HUES64 (cell line): ENCODE results near the gene ANO10. TPM values are rescaled to one million over a fixed set of nuclear protein-coding genes. Genes with fewer than 3 reads are reported as not detected.
"Not testable (repeated sequence)": the region's sequence is repeated elsewhere in the genome, so short reads cannot be mapped to it uniquely, and the experiment has no call there.

Experiments used
- H3K27ac ChIP-seq: 2 replicates; pipeline ENCODE4 v1.7.0; 2013; ENCODE audit warnings: low read depth, low read length, inconsistent platforms
- H3K27me3 ChIP-seq: 2 replicates; pipeline ENCODE4 v1.6.1; 2013; ENCODE audit warnings: mild to moderate bottlenecking, low read length; ENCODE audit not compliant: insufficient read depth
- H3K36me3 ChIP-seq: 2 replicates; pipeline ENCODE4 v1.6.1; 2013; ENCODE audit warnings: mild to moderate bottlenecking, low read length; ENCODE audit not compliant: insufficient read depth
- H3K4me1 ChIP-seq: 2 replicates; pipeline ENCODE4 v1.6.1; 2013; ENCODE audit warnings: mild to moderate bottlenecking, low read length, moderate library complexity; ENCODE audit not compliant: insufficient read depth
- H3K4me3 ChIP-seq: 2 replicates; pipeline ENCODE4 v1.5.1; 2013; ENCODE audit warnings: mild to moderate bottlenecking, low read length, moderate library complexity
- H3K9ac ChIP-seq: 2 replicates; pipeline ENCODE4 v1.6.1; 2013; ENCODE audit warnings: mild to moderate bottlenecking, low read depth, low read length
- H3K9me3 ChIP-seq: 2 replicates; pipeline ENCODE4 v1.6.1; 2013; ENCODE audit warnings: low read depth, low read length; ENCODE audit not compliant: insufficient read depth
- whole genome bisulfite sequencing: fragments of 150-250, 120-280 bp; methylation state at CpG from one replicate; pipeline ENCODE4 v1.1.7; 2013; ENCODE audit warnings: missing lambda C conversion rate; 5-methylcytosine and 5-hydroxymethylcytosine counted together
- polyA plus RNA-seq, 2 experiments: library from polyadenylated mRNA; stranded (reverse); fragments of 50-300 nt; gene quantifications; one replicate each; pipeline ENCODE4 v1.2.3, GENCODE V29; 2013

The ANO10 gene, protein sequence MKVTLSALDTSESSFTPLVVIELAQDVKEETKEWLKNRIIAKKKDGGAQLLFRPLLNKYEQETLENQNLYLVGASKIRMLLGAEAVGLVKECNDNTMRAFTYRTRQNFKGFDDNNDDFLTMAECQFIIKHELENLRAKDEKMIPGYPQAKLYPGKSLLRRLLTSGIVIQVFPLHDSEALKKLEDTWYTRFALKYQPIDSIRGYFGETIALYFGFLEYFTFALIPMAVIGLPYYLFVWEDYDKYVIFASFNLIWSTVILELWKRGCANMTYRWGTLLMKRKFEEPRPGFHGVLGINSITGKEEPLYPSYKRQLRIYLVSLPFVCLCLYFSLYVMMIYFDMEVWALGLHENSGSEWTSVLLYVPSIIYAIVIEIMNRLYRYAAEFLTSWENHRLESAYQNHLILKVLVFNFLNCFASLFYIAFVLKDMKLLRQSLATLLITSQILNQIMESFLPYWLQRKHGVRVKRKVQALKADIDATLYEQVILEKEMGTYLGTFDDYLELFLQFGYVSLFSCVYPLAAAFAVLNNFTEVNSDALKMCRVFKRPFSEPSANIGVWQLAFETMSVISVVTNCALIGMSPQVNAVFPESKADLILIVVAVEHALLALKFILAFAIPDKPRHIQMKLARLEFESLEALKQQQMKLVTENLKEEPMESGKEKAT
- polyA plus RNA-seq (2013, experiment 1 of 2), result 26.6 TPM
- 31.4 TPM for polyA plus RNA-seq (2013, experiment 2 of 2)

DNA sequence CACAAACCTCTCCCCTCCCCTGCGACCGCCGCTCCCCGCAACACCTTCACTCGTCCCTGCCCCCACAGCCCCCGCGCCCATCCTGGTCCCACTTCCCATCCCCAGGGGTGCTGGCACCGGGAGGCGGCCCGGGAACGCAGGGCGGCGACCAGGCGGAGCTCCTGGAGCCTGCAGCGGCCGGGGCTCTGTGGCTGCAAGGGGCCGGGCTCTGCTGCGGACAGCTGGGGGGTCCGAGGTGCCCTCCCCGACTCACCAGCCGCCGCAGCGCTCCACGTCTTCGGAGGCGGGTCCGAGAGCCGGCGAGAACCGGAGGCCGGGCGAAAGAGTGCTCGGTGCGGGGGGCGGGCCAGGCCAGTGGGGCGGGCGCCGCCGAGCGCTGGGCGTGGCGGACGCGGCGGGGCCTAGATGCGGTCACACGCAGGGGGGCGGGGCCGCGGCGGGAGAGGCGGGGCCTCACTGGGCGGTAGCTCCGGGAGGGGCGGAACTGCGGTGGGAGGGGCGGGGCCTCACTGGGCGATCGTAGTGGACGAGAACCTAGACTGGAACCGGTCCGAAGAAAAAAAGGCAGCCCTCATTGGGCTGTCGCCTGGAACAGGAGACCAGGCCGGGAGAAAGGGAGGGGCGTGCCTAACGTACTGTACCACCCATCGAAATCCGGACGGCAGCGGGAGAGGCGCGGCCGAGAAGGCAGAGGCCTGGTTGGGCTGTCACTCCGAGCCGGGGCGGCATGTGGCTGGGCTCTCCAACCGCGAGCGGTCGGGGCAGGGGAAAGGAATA is at the start of gene ANO10:
ANO10 (minus strand) TSS at position 356 of the 777 bp plus-strand sequence. CDS start 16,159 bp downstream, outside the sequence.
- WGBS, result under 1% methylated on average over 80 of the region's 80 CpGs

DNA sequence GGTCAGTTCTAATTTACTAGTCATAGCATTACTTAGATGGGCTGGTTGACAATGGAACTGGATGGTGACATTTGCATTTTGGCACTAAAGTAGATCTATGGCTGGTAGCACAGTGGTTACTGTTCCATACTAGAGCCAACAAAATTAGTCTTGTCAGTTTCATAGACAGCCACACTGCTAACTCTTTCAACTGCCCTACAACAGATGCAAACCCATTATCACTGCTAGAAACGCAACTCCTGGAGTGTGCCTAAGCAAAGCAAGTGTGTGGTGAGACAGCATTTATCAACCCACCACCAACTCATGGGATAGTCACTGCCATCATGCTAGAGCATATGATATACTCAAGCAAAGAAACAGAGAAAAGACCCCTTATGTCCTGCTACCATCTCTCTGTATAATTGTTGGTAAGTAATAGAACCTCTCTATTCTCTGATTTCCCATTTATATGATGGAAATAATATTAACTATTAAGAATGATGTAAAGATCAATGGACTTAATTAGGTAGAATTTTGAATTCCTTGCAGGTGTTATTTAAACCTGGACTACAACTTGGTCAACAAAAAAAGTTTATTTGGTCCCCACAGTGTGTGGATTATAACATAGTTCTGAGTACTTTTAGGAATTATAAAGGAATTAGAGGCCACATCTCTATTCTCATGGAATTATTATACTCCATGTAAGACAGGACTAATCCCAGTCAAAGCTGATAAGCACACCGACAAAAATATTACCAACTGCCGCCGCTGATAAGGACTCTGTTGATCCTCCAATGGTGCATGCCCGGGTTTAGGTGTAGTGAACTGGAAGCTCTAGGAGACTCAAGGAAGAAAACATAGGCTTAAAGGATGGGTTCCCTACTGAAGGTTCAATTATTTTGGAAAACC is 49.1 kb upstream of the ANO10 start:
- no peaks in the 10 kb centered on the region for H3K27me3 ChIP-seq
- H3K4me1 ChIP-seq, result peaks cover 2% of the 10 kb centered on the region; the same call in 1 of the 2 replicates
- no peak overlapping the region for H3K9ac ChIP-seq
- no peaks in the 10 kb centered on the region for H3K9me3 ChIP-seq
- no peaks in the 10 kb centered on the region for H3K36me3 ChIP-seq
- no peak overlapping the region for H3K27ac ChIP-seq
- H3K4me3 ChIP-seq, result no peak overlapping the region
- WGBS, result 98% methylated on average over 5 of the region's 5 CpGs

More for the DNA sequence above, at the start of gene ANO10:
- H3K4me3 ChIP-seq, result peak within 1 kb of the TSS; percentile 80
- H3K4me1 ChIP-seq, result peaks cover 4% of the 10 kb centered on the region; the same call in 1 of the 2 replicates
- peak within 1 kb of the TSS; percentile 84 for H3K9ac ChIP-seq
- no peaks in the 10 kb centered on the region for H3K9me3 ChIP-seq
- no peaks in the 10 kb centered on the region for H3K27me3 ChIP-seq
- H3K27ac ChIP-seq, result peak within 1 kb of the TSS; percentile 77
- H3K36me3 ChIP-seq, result peaks cover 3% of the 10 kb centered on the region; the same call in 1 of the 2 replicates

DNA sequence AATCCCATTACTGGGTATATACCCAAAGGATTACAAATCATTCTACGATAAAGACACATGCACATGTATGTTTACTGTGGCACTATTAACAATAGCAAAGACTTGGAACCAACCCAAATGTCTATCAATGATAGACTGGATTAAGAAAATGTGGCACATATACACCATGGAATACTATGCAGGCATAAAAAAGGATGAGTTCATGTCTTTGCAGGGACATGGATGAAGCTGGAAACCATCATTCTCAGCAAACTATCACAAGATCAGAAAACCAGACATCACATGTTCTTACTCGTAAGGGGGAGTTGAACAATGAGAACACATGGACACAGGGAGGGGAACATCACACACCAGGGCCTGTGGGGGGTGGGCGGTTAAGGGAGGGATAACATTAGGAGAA is 43.2 kb upstream of the ANO10 start:
- H3K9ac ChIP-seq, H3K27ac ChIP-seq, H3K27me3 ChIP-seq, H3K4me1 ChIP-seq, H3K4me3 ChIP-seq, H3K9me3 ChIP-seq, H3K36me3 ChIP-seq: not testable (repeated sequence)
- 100% methylated on average over 3 of the region's 3 CpGs for WGBS

DNA sequence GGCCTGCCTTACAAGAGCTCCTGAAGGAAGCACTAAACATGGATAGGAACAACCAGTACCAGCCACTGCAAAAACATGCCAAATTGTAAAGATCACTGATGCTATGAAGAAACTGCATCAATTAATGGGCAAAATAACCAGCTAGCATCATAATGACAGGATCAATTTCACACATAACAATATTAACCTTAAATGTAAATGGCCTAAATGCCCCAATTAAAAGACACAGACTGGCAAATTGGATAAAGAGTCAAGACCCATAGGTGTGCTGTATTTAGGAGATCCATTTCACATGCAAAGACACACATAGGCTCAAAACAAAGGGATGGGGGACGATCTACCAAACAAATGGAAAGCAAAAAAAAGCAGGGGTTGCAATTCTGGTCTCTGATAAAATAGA is 39.6 kb upstream of the ANO10 start:
- H3K27me3 ChIP-seq, H3K9ac ChIP-seq, H3K9me3 ChIP-seq, H3K4me1 ChIP-seq, H3K4me3 ChIP-seq, H3K36me3 ChIP-seq, H3K27ac ChIP-seq: not testable (repeated sequence)
- 75% methylated on average over 1 of the region's 1 CpG for WGBS

DNA sequence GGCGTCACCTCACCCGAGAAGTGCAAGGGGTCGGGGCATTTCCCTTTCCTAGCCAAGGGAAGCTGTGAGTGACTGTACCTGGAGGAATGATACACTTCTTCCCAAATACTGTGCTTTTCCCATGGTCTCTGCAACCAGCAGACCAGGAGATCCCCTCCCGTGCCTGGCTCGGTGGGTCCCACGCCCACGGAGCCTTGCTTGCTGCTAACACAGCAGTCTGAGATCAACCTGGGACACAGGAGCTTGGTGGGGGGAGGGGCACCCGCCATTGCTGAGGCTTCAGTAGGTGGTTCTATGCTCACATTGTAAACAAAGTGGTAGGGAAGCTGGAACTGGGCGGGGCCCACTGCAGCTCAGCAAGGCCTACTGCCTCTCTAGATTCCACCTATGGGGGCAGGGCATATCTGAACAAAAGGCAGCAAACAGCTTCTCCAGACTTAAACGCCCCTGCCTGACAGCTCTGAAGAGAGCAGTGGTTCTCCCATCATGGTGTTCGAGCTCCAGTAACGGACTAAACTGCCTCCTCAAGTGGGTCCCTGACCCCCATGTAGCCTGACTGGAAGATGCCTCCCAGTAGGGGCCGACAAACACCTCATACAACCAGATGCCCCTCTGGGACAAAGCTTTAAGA is 37.6 kb upstream of the ANO10 start:
- 90% methylated on average over 13 of the region's 13 CpGs for WGBS

DNA sequence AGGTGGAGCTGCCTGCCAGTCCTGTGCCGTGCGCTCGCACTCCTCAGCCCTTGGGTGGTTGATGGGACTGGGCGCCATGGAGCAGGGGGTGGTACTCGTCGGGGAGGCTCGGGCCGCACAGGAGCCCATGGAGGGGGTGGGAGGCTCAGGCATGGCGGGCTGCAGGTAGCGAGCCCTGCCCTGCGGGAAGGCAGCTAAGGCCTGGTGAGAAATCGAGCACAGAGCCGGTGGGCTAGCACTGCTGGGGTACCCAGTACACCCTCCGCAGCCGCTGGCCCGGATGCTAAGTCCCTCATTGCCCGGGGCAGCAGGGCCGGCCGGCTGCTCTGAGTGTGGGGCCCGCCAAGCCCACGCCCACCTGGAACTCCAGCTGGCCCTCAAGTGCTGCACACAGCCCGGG is 34.6 kb upstream of the ANO10 start:
- H3K4me3 ChIP-seq, result not testable (repeated sequence)

More for the DNA sequence above, 37.6 kb upstream of the ANO10 start:
- no peaks in the 10 kb centered on the region for H3K4me1 ChIP-seq
- no peaks in the 10 kb centered on the region for H3K9me3 ChIP-seq
- no peak overlapping the region for H3K9ac ChIP-seq
- H3K4me3 ChIP-seq, result no peak overlapping the region
- H3K27ac ChIP-seq, result no peak overlapping the region
- no peaks in the 10 kb centered on the region for H3K36me3 ChIP-seq
- no peaks in the 10 kb centered on the region for H3K27me3 ChIP-seq

DNA sequence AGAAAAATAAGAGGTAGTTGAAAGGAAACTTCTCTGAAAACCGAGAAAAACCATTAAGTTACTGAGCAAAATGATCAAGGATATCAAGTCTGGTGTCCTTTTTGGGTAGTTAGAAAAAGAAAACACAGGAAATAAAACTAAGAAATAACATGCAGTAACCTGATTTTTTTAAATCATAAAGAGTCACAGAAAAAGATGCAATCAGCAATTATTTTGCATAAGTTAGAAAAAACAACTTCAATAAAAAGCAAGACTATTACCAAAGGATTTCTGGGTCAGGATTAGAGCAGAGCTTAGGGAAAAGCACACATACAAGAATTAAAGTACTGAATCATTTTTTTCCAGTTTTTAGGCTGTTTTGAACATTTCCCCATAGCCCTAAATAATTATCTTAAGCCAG is 28.5 kb upstream of the ANO10 start:
- Histone ChIP-seq H3K4me3 (no peak overlapping the region), H3K36me3 (no peaks in the 10 kb centered on the region), H3K27me3 (no peaks in the 10 kb centered on the region), H3K9ac (no peak overlapping the region), H3K4me1 (peaks cover 18% of the 10 kb centered on the region), H3K9me3 (no peaks in the 10 kb centered on the region), H3K27ac (no peak overlapping the region)
- whole genome bisulfite sequencing, result 85% methylated on average over 1 of the region's 1 CpG

More for the DNA sequence above, 34.6 kb upstream of the ANO10 start:
- not testable (repeated sequence) for H3K9me3 ChIP-seq, H3K27me3 ChIP-seq, H3K4me1 ChIP-seq, H3K27ac ChIP-seq, H3K36me3 ChIP-seq, H3K9ac ChIP-seq
- 94% methylated on average over 22 of the region's 22 CpGs for WGBS

DNA sequence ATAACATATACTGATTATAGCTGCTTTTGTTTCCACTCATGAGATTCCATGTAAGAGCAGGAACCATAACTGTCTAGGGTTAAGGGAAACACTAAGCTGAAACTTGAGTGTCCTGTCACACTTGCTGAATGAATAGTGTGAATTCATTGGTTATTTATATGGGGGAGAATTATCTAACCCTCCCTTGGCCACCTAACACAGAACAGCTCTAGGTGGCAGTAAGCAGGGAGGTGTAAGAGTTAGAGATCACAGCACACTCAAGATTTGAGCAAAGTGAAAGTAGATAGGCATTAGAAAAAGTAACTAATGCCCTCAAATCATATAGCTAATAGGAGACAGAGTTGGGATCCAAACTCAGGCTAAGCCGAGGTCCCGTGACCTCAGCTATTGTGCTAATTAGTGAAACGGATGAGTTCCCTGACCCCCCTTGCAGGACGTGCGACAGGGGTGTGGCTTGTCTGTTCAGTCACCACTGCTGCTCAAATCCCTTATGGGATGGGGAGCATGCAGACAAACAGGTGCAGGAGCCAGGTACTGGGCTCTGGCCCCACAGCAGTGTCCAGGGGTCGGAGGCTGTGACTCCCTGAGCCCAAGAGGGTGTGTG is 27.7 kb upstream of the ANO10 start:
- H3K4me3 ChIP-seq, result no peak overlapping the region
- H3K4me1 ChIP-seq, result peaks cover 18% of the 10 kb centered on the region
- H3K9me3 ChIP-seq, result no peaks in the 10 kb centered on the region
- no peaks in the 10 kb centered on the region for H3K36me3 ChIP-seq
- H3K9ac ChIP-seq, result no peak overlapping the region
- no peaks in the 10 kb centered on the region for H3K27me3 ChIP-seq
- WGBS, result 60% methylated on average over 6 of the region's 6 CpGs
- no peak overlapping the region for H3K27ac ChIP-seq

DNA sequence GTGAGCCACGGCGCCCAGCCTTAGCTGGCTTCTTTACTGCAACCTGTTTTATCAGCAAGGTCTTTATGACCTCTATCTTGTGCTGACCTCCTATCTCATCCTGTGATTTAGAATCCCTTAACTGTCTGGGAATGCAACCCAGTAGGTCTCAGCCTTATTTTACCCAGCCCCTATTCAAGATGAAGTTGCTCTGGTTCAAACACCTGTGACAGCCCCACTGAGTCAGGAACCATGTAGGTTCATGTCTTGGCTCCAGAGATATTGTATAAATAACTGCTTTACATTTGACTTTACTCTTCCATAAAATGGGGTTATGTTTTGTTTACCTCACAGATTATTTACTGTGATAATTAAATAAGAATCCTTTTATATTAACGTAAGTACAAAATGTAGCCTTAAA is 27.1 kb upstream of the ANO10 start:
- WGBS, result 95% methylated on average over 2 of the region's 3 CpGs

More for the DNA sequence above, 27.1 kb upstream of the ANO10 start:
- Histone ChIP-seq H3K27me3 (no peaks in the 10 kb centered on the region), H3K36me3 (no peaks in the 10 kb centered on the region), H3K9me3 (no peaks in the 10 kb centered on the region), H3K4me3 (no peak overlapping the region), H3K4me1 (peaks cover 18% of the 10 kb centered on the region), H3K27ac (no peak overlapping the region), H3K9ac (no peak overlapping the region)
